ENCODE data around the gene ST6GALNAC2.
"Not testable (repeated sequence)": the region's sequence is repeated elsewhere in the genome, so short reads cannot be mapped to it uniquely, and the experiment has no call there.

ST6GALNAC2 gene

DNA sequence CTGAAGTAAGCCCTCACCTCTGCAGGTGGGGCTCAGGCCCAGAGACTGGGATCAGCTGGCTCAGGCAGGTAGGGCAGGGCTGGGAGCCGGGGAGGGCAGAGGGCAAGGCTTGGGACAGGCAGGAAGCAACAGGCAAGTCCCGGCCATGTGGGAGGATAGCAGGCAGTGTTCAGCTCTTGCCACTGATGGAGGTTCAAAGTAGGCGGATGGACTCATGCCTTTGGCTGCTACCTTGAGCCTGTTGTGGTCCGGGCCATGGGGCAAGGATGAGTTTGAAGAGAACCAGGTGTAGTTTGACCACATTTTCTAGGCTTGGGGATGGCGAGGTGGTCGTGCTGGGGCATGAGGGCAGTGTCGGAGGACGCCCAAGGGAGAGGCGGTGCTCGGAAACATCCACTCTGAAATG, 43.1 kb downstream of the ST6GALNAC2 start:
- DNase-seq, result no peak

DNA sequence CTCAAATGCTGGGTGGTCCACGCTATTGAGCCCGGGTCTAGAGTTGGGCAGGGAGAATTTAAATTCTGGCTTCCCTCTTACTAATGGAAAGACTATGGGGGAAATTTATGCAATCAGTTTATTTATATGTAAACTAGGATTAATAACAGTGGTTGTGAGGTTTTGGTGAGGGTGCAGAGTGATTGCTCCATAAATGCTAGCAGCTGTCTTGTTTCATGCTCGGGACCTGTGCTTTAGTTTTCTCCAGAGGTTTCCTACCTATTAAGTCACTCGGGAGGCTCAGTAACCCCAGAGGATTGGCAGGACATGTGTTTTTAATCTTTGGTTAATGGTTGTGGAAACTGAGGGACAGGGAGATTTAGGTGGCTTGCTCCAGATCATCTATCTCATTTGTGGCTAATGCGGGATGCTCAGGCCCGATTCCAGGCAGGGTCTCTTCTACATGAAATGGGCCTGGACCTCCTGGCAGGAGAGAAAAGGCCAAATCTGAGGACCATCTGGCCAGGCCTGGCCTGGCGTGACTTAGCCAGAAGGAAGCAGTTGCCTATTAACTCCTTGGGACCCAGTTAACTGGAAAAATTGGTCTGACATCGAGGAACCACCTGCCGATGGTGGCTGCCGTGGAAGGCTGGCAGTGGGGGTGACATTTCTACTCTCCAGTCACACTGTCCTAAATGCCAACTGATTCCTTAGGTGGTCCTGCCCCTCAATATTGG, 43.8 kb downstream of the ST6GALNAC2 start:
- DNase-seq, result no peak

- peak; percentile 67 to 98 (median 95) for DNase-seq
These were observed 45.0 kb downstream of the ST6GALNAC2 start for GRCh38 chr17:76540381-76541300.

- DNase-seq, result no peak
These were observed 45.9 kb downstream of the ST6GALNAC2 start, which contains the start of gene PRCD for GRCh38 chr17:76539631-76540271. PRCD (plus strand) TSS chr17:76540044; CDS start chr17:76540142, 98 bp downstream.

- DNase-seq, result no peak
These were observed 46.6 kb downstream of the ST6GALNAC2 start for GRCh38 chr17:76538941-76539570.

- DNase-seq, result no peak
These were observed 47.3 kb downstream of the ST6GALNAC2 start for GRCh38 chr17:76538281-76538931.

DNA sequence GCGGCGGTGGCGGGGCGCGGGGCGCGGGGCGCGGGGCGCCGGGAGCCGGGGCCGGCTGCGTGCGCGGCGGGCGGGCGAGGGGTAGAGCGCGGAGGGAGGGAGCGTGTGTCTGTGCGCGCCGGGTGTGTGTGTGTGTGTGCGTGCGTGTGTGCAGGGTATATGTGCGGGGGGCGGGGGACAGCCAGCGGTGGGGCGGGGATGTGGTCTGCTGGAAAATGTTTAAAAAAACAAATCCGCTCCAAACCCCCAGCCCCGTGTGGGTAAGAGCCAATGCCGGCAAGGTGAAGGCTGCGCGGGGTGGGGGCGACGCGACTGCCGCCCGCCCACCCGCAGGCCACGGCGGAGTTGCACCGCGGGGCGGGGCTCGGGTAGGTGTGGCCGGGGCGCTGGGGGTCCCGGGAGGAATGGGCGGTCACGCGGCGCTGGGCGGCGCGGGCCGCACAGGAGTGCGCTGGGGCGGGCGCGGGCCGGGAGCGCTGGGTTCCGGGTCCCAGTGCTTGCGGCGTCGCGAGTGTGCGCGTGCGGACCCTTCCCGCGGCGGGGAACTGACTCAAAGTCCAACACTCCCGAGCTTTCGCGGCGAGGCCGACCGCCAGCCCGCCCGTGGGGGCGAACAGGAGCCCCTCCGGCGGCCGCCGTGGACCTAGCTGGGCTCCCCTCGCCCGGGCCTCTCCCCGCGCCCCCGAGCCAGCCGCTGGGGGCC, 47.9 kb downstream of the ST6GALNAC2 start, which contains the start of gene CYGB:
TSS of gene CYGB (minus strand) at position 132 of the 703 bp plus-strand sequence. CDS start 167 bp downstream, outside the sequence.
- peak in 1 of 58 donors; percentile 68 for DNase-seq

GRCh38 chr17:76537288-76537577, 48.4 kb downstream of the ST6GALNAC2 start:
- DNase-seq, result peak in 1 of 58 donors; percentile 31

DNA sequence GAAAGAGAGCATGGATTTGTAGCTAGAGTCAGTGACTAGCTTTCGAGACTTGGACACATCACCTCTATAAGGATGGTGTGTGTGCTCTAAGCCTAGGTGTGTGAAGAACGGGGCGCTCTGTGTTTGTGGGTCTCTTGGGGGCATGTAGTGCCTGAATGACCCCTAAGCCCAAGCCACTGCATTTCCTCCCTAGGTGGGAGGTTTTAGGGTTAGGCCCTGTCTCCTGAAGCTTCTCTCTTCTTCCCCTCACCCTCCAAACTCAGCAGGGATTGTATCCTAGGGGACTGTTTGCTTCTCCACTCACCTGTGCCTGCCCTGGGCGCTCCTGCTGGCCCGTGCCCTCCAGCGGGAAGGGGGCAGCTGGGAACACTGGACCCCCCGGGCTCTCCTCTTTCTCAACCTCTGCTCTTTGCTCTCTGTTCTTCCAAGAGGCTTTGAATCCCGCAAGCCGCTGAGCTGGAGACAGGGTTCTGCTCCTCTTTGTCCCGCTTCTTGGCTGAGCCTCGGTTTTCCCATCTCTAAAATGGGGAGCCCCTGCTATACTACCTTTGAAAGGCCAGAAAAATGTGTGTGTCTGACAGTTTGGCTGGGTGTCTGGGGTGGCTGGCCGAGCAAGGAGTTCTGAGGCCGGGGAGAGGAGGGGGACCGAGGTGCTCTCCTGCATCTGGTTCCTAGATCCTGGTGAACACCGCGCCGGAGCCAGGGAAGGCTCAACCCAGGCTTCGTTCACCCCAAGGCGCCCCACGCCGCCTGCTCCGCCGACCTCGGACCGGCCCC, 49.0 kb downstream of the ST6GALNAC2 start:
- no peak for DNase-seq

GRCh38 chr17:76535788-76536510, 49.7 kb downstream of the ST6GALNAC2 start:
- no peak for DNase-seq

DNA sequence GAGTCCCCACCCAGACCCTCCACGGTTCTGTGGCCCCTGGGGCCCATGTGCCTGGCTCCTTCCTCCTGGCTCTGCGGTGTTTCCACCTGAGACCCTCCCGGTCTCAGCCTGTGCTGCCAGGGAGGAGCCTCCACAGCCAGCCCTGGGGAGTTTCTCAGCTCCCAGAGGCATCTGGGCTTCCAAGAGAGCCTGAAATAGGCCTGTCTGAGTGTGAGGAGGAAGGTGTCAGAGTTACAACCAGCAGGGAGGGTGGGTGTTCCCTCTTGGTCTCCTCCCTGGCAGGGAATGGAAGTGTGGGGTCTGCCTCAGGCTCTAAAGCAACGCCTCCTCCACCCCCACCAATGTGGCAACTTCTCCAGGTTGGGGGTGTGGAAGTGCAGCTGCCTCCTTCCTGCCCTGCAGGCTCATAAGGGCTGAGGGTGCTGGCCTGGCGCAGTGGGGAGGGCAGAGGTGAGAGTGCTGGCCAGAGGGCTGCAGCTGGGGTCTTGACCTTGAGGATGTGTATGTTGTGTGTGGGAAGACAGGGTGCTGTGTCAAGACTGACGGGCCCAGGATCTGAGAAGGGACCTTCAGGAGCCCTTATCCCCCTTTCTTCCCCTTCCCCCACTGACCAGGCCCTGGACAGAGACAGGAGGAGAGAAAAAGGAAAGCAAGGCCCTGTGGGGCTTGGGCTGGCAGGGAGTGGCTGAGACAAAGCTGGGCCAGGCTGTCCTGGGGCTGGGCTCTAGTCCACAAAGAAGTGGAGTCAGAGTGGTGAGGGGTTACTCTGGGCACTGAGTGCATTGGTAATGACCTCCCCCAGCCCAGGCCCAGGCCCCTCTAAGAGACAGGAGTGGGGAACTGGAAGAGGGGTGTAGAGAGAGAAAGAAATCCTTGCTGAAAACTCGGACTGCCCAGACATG, 50.6 kb downstream of the ST6GALNAC2 start:
- DNase-seq, result peak in 7 of 58 donors; percentile 10 to 71 (median 32)

- not testable (repeated sequence) for DNase-seq
These were observed 51.9 kb downstream of the ST6GALNAC2 start for GRCh38 chr17:76533640-76534359.

GRCh38 chr17:76532072-76532651, 53.5 kb downstream of the ST6GALNAC2 start:
- no peak for DNase-seq

- no peak for DNase-seq
These were observed 54.1 kb downstream of the ST6GALNAC2 start for GRCh38 chr17:76531486-76532038.

GRCh38 chr17:76530811-76531485, 54.7 kb downstream of the ST6GALNAC2 start:
- no peak for DNase-seq

Data from anterior cingulate cortex (tissue), 58 donors.